HEK293 (cell line): ENCODE data around the gene DBNL.

ENCODE experiments used
- CTCF ChIA-PET: fragments of 350-600 bp; formaldehyde crosslinking; extraction: SDS; loops from one replicate; lab custom pipeline; 2021; ENCODE audit warnings: antibody characterized with exemption; lab: Yijun Ruan, JAX
- POLR2A ChIA-PET: fragments of 300-600 bp; formaldehyde crosslinking; extraction: SDS; loops from one replicate; lab custom pipeline; 2020; ENCODE audit warnings: antibody characterized with exemption, inconsistent platforms; lab: Yijun Ruan, JAX
- H3K27ac ChIP-seq: fragments of 200-500 bp; sonication (Bioruptor generic); 2 replicates; pipeline ENCODE4 v1.5.1; 2014; ENCODE audit warnings: low read depth, low read length, control low read depth, inconsistent platforms; ENCODE audit errors: extremely low read depth
- H3K36me3 ChIP-seq, 2 experiments: fragments of 200-500 bp in 1 of 2; sonication (Bioruptor generic) in 1 of 2; 1 replicate in 1 of 2; 2 replicates in 1 of 2; pipeline ENCODE4 v1.5.1; 2014 to 2017; ENCODE audit warnings: inconsistent platforms in 2 of 2, low read length in 2 of 2; ENCODE audit not compliant: control insufficient read depth in 2 of 2, insufficient read depth in 1 of 2
- H3K4me1 ChIP-seq: fragments of 200-500 bp; sonication (Bioruptor generic); 2 replicates; pipeline ENCODE4 v1.5.1; 2014; ENCODE audit warnings: mild to moderate bottlenecking, low read length, inconsistent platforms; ENCODE audit not compliant: control insufficient read depth, insufficient read depth
- H3K4me3 ChIP-seq: 2 replicates; pipeline ENCODE4 v1.5.1; 2011; ENCODE audit warnings: low read depth, mild to moderate bottlenecking, control low read depth, low read length, moderate library complexity
- H3K9me3 ChIP-seq: fragments of 200-500 bp; sonication (Bioruptor generic); 2 replicates; pipeline ENCODE4 v1.5.1; 2014; ENCODE audit warnings: low read depth, low read length, inconsistent platforms; ENCODE audit not compliant: control insufficient read depth, insufficient read depth
- HOXA7 ChIP-seq: sonication (generic); formaldehyde crosslinking; IDR thresholded peaks from 2 replicates; pipeline ENCODE4 v1.8.1; 2022; ENCODE audit warnings: missing genetic modification reagents, borderline replicate concordance
- KLF1 ChIP-seq: fragments of 450-650 bp; formaldehyde crosslinking; IDR thresholded peaks from 2 replicates; pipeline ENCODE4 v1.5.1; 2016; ENCODE audit warnings: missing biosample characterization, missing genetic modification characterization
- OSR2 ChIP-seq: fragments of 450-650 bp; formaldehyde crosslinking; IDR thresholded peaks from 2 replicates; pipeline ENCODE4 v1.5.1; 2016; ENCODE audit warnings: missing biosample characterization, missing genetic modification characterization
- SCRT1 ChIP-seq: fragments of 450-650 bp; formaldehyde crosslinking; IDR thresholded peaks from 2 replicates; pipeline ENCODE4 v1.5.1; 2016; ENCODE audit warnings: missing biosample characterization, missing genetic modification characterization, borderline replicate concordance
- SCRT2 ChIP-seq: fragments of 450-650 bp; formaldehyde crosslinking; IDR thresholded peaks from 2 replicates; pipeline ENCODE4 v1.5.1; 2016; ENCODE audit warnings: missing biosample characterization, missing genetic modification characterization
- SP2 ChIP-seq: fragments of 450-650 bp; formaldehyde crosslinking; IDR thresholded peaks from 2 replicates; pipeline ENCODE4 v1.5.1; 2016; ENCODE audit warnings: missing biosample characterization, missing genetic modification characterization
- TRIM28 ChIP-seq: IDR thresholded peaks from 2 replicates; pipeline ENCODE4 v1.6.1; 2011; ENCODE audit warnings: low read length, control low read depth, borderline replicate concordance
- ZFHX2 ChIP-seq: fragments of 450-650 bp; formaldehyde crosslinking; conservative IDR thresholded peaks from 2 replicates; pipeline ENCODE4 v1.5.1; 2016; ENCODE audit warnings: missing biosample characterization, missing genetic modification characterization
- ZNF114 ChIP-seq: fragments of 450-650 bp; formaldehyde crosslinking; IDR thresholded peaks from 2 replicates; pipeline ENCODE4 v1.5.0; 2017; ENCODE audit warnings: missing biosample characterization, missing genetic modification characterization
- ZNF132 ChIP-seq: fragments of 450-650 bp; formaldehyde crosslinking; IDR thresholded peaks from 2 replicates; pipeline ENCODE4 v1.5.1; 2017; ENCODE audit warnings: missing biosample characterization, missing genetic modification characterization, borderline replicate concordance
- ZNF19 ChIP-seq: fragments of 450-650 bp; formaldehyde crosslinking; IDR thresholded peaks from 2 replicates; pipeline ENCODE4; 2016; ENCODE audit warnings: missing biosample characterization, missing genetic modification characterization, low read depth
- ZNF324 ChIP-seq: fragments of 450-650 bp; formaldehyde crosslinking; IDR thresholded peaks from 2 replicates; pipeline ENCODE4 v1.5.1; 2016; ENCODE audit warnings: missing biosample characterization, missing genetic modification characterization
- ZNF341 ChIP-seq: fragments of 450-650 bp; formaldehyde crosslinking; IDR thresholded peaks from 2 replicates; pipeline ENCODE4; 2016; ENCODE audit warnings: low read depth, missing biosample characterization, missing genetic modification characterization
- ZNF473 ChIP-seq: fragments of 450-650 bp; formaldehyde crosslinking; IDR thresholded peaks from 2 replicates; pipeline ENCODE4 v1.5.1; 2017; ENCODE audit warnings: missing biosample characterization, missing genetic modification characterization
- ZNF501 ChIP-seq: fragments of 450-650 bp; formaldehyde crosslinking; IDR thresholded peaks from 2 replicates; pipeline ENCODE4 v1.5.1; 2016; ENCODE audit warnings: missing biosample characterization, missing genetic modification characterization
- ZNF560 ChIP-seq: fragments of 450-650 bp; formaldehyde crosslinking; IDR thresholded peaks from 2 replicates; pipeline ENCODE4 v1.5.1; 2017; ENCODE audit warnings: missing biosample characterization, missing genetic modification characterization, borderline replicate concordance
- ZNF571 ChIP-seq: fragments of 450-650 bp; formaldehyde crosslinking; IDR thresholded peaks from 2 replicates; pipeline ENCODE4 v1.5.0; 2017; ENCODE audit warnings: missing biosample characterization, missing genetic modification characterization
- ZNF596 ChIP-seq: fragments of 450-650 bp; IDR thresholded peaks from 2 replicates; pipeline ENCODE4 v1.5.0; 2018; ENCODE audit warnings: missing biosample characterization, mild to moderate bottlenecking, missing genetic modification characterization, moderate library complexity
- ZNF624 ChIP-seq: fragments of 450-650 bp; formaldehyde crosslinking; IDR thresholded peaks from 2 replicates; pipeline ENCODE4 v1.5.1; 2017; ENCODE audit warnings: missing biosample characterization, missing genetic modification characterization
- ZNF626 ChIP-seq: fragments of 450-650 bp; sonication (Bioruptor Pico); formaldehyde crosslinking; IDR thresholded peaks from 2 replicates; pipeline ENCODE4 v1.5.1; 2018; ENCODE audit warnings: missing biosample characterization, missing genetic modification characterization, inconsistent platforms
- ZNF658 ChIP-seq: fragments of 450-650 bp; formaldehyde crosslinking; IDR thresholded peaks from 2 replicates; pipeline ENCODE4; 2016; ENCODE audit warnings: missing biosample characterization, missing genetic modification characterization
- ZNF692 ChIP-seq: fragments of 450-650 bp; formaldehyde crosslinking; IDR thresholded peaks from 2 replicates; pipeline ENCODE4 v1.5.1; 2016; ENCODE audit warnings: missing biosample characterization, missing genetic modification characterization
- ZNF747 ChIP-seq: fragments of 450-650 bp; formaldehyde crosslinking; IDR thresholded peaks from 2 replicates; pipeline ENCODE4 v1.5.1; 2016; ENCODE audit warnings: missing biosample characterization, missing genetic modification characterization
- ZNF768 ChIP-seq: fragments of 450-650 bp; formaldehyde crosslinking; IDR thresholded peaks from 2 replicates; pipeline ENCODE4 v1.5.1; 2018; ENCODE audit warnings: missing biosample characterization, mild to moderate bottlenecking, missing genetic modification characterization
- ZSCAN4 ChIP-seq: fragments of 450-650 bp; formaldehyde crosslinking; IDR thresholded peaks from 2 replicates; pipeline ENCODE4 v1.5.1; 2017; ENCODE audit warnings: missing biosample characterization, missing genetic modification characterization
- TF ChIP-seq, protein P1 (sequence below): fragments of 450-650 bp; formaldehyde crosslinking; IDR thresholded peaks from 2 replicates; pipeline ENCODE4 v1.5.1; 2017; ENCODE audit warnings: missing biosample characterization, missing genetic modification characterization
- TF ChIP-seq, protein P2 (sequence below): fragments of 450-650 bp; formaldehyde crosslinking; IDR thresholded peaks from 2 replicates; pipeline ENCODE4 v1.5.0; 2017; ENCODE audit warnings: missing biosample characterization, missing genetic modification characterization, borderline replicate concordance
- TF ChIP-seq, protein P3 (sequence below): fragments of 450-650 bp; formaldehyde crosslinking; IDR thresholded peaks from 2 replicates; pipeline ENCODE4 v1.5.1; 2016; ENCODE audit warnings: missing biosample characterization, missing genetic modification characterization

Gene DBNL

GRCh38 chr7:44059219-44060090, 15.0 kb downstream of the DBNL start:
- Histone ChIP-seq H3K4me1 (no peaks in the 10 kb centered on the region), H3K27ac (no peak overlapping the region)
- CTCF ChIA-PET: no interaction called here
- TF ChIP-seq ZNF324 (tag by site-specific recombination) (no peak), ZNF624 (no peak), ZNF658 (tag by site-specific recombination) (no peak), ZNF473 (tag by site-specific recombination) (no peak), ZNF114 (tag by site-specific recombination) (no peak), ZSCAN4 (tag by site-specific recombination) (no peak), SCRT1 (tag by site-specific recombination) (0 out of 2 replicates have a peak, but pooled peaks have one; percentile 25), ZNF768 (tag by site-specific recombination) (no peak), HOXA7 (CRISPR knock-in tag) (no peak), TRIM28 (no peak), ZNF560 (tag by site-specific recombination) (no peak), ZNF19 (tag by site-specific recombination) (no peak), ZNF501 (tag by site-specific recombination) (no peak), ZNF341 (no peak), OSR2 (tag by site-specific recombination) (no peak), ZNF596 (no peak), KLF1 (tag by site-specific recombination) (no peak), SCRT2 (tag by site-specific recombination) (peak; percentile 84), ZNF747 (tag by site-specific recombination) (no peak), ZNF132 (tag by site-specific recombination) (no peak), ZFHX2 (tag by site-specific recombination) (peak; percentile 28; the same call in 1 of the 2 replicates), ZNF571 (tag by site-specific recombination) (no peak), SP2 (tag by site-specific recombination) (peak; percentile 23; the same call in 1 of the 2 replicates), ZNF626 (no peak), ZNF692 (no peak)
- TF ChIP-seq, protein P1, sequence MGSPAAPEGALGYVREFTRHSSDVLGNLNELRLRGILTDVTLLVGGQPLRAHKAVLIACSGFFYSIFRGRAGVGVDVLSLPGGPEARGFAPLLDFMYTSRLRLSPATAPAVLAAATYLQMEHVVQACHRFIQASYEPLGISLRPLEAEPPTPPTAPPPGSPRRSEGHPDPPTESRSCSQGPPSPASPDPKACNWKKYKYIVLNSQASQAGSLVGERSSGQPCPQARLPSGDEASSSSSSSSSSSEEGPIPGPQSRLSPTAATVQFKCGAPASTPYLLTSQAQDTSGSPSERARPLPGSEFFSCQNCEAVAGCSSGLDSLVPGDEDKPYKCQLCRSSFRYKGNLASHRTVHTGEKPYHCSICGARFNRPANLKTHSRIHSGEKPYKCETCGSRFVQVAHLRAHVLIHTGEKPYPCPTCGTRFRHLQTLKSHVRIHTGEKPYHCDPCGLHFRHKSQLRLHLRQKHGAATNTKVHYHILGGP (tag by site-specific recombination): no peak
- TF ChIP-seq, protein P2, sequence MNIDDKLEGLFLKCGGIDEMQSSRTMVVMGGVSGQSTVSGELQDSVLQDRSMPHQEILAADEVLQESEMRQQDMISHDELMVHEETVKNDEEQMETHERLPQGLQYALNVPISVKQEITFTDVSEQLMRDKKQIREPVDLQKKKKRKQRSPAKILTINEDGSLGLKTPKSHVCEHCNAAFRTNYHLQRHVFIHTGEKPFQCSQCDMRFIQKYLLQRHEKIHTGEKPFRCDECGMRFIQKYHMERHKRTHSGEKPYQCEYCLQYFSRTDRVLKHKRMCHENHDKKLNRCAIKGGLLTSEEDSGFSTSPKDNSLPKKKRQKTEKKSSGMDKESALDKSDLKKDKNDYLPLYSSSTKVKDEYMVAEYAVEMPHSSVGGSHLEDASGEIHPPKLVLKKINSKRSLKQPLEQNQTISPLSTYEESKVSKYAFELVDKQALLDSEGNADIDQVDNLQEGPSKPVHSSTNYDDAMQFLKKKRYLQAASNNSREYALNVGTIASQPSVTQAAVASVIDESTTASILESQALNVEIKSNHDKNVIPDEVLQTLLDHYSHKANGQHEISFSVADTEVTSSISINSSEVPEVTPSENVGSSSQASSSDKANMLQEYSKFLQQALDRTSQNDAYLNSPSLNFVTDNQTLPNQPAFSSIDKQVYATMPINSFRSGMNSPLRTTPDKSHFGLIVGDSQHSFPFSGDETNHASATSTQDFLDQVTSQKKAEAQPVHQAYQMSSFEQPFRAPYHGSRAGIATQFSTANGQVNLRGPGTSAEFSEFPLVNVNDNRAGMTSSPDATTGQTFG (tag by site-specific recombination): no peak
- TF ChIP-seq, protein P3, sequence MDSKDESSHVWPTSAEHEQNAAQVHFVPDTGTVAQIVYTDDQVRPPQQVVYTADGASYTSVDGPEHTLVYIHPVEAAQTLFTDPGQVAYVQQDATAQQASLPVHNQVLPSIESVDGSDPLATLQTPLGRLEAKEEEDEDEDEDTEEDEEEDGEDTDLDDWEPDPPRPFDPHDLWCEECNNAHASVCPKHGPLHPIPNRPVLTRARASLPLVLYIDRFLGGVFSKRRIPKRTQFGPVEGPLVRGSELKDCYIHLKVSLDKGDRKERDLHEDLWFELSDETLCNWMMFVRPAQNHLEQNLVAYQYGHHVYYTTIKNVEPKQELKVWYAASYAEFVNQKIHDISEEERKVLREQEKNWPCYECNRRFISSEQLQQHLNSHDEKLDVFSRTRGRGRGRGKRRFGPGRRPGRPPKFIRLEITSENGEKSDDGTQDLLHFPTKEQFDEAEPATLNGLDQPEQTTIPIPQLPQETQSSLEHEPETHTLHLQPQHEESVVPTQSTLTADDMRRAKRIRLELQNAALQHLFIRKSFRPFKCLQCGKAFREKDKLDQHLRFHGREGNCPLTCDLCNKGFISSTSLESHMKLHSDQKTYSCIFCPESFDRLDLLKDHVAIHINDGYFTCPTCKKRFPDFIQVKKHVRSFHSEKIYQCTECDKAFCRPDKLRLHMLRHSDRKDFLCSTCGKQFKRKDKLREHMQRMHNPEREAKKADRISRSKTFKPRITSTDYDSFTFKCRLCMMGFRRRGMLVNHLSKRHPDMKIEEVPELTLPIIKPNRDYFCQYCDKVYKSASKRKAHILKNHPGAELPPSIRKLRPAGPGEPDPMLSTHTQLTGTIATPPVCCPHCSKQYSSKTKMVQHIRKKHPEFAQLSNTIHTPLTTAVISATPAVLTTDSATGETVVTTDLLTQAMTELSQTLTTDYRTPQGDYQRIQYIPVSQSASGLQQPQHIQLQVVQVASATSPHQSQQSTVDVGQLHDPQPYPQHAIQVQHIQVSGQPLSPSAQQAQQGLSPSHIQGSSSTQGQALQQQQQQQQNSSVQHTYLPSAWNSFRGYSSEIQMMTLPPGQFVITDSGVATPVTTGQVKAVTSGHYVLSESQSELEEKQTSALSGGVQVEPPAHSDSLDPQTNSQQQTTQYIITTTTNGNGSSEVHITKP: no peak
- TF ChIP-seq, all 188 proteins: peak for 4
- POLR2A ChIA-PET: interaction anchor here (1.1 kb wide), 1 partner anchor 15 kb away, joined by 3 read pairs; the partner anchor contains the start of gene DBNL
- H3K9me3 ChIP-seq: no peaks in the 10 kb centered on the region
- H3K36me3 ChIP-seq: peaks cover 22 to 83% of the 10 kb centered on the region in 2 experiments
- no peak overlapping the region for H3K4me3 ChIP-seq
